ENCODE measurements around the gene KNTC1. TPM values are rescaled to one million over a fixed set of nuclear protein-coding genes. Genes with fewer than 3 reads are reported as not detected.

The KNTC1 gene
- 10 to 100 TPM; 89.9 to 92.2 TPM for total RNA-seq

GRCh38 chr12:122526683-122527477 lies at the start of gene KNTC1, which contains the start of gene RSRC2:
TSS of gene KNTC1 (plus strand) at chr12:122527249. CDS start at chr12:122530064, 2,815 bp downstream.
TSS of gene RSRC2 (minus strand) at chr12:122526936. CDS start at chr12:122526853, 83 bp downstream.

DNA sequence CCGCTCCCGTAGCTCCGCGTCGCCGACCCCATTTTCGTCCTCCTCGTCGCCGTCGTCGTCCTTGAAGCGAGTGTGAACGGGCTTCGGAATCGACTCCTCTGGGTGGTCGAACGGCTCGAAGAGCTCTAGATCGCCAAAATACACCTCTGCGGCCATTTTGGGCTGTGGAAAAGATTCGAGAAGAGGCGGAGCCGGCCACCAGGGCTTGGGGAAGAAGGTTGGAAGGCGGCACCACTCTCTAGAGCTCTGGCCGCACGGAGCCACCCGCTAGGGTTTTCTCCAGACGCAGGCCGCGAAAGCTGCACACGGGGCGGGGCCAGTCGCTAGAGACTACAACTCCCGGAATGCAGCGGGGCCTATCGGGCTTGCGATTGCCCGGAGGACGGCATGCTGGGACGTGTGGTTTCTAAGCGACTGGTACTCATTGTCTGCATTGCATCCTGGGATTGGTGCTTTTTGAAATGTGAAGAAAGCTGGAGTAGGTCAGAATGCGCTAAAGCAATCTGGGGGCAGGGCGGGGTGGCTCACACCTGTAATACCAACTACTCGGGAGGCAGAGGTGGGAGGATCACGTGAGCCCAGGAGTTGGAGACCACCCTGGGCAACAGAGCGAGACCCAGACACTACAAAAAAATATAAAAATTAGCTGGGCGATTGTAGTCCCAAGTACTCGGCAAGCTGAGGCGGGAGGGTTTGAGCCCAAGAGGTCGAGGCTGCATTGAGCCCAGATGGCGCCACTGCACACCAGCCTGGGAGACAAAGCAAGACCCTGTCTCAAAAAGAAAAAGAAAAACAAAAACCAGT lies 26.2 kb upstream of the KNTC1 start, which contains the start of gene ZCCHC8:
Gene ZCCHC8, minus strand, starts transcription at position 248 of the 804 bp plus-strand sequence. Its CDS starts 92 bp downstream, at position 156.

Other genes with a start within 250 kb of the KNTC1 start
- gene CLIP1, start 104.6 kb upstream of the KNTC1 start, total RNA-seq: 10 to 100 TPM; 60.2 to 63.3 TPM
- 10 to 100 TPM; 39.5 to 39.8 TPM for gene ZCCHC8, start 26.3 kb upstream of the KNTC1 start, total RNA-seq
- 10 to 100 TPM; 81.8 to 90.3 TPM for gene RSRC2, start 313 bp upstream of the KNTC1 start, total RNA-seq
- gene HCAR2, start 176.1 kb downstream of the KNTC1 start, total RNA-seq: not detected
- not detected for gene HCAR3, start 189.6 kb downstream of the KNTC1 start, total RNA-seq
- under 1 TPM; 0.46 to 0.58 TPM for gene HCAR1, start 203.6 kb downstream of the KNTC1 start, total RNA-seq
- 10 to 100 TPM; 49.0 to 50.9 TPM for gene DENR, start 225.6 kb downstream of the KNTC1 start, total RNA-seq
- under 1 TPM; 0.51 to 0.78 TPM for gene CCDC62, start 247.3 kb downstream of the KNTC1 start, total RNA-seq

Data from activated naive CD4-positive, alpha-beta T cell treated with anti-CD3 and anti-CD28 coated beads, Interleukin-2, amount 10 ng/mL, durations not matched to agents 5 hours and 36 hours (primary cell).